Gastrocnemius medialis (tissue), 4 donors: Measurements from ENCODE around the gene DCAF6. TPM values are rescaled to one million over a fixed set of nuclear protein-coding genes. Genes with fewer than 3 reads are reported as not detected.

Experiments used
- ATAC-seq, 2 donors: fragments of 150-250 bp; one replicate each; pipeline ENCODE4 v1.9.1; 2016
- DNase-seq, 2 donors: peaks; one replicate each; pipeline ENCODE4 v3.0.0-alpha.2; 2019
- H3K27ac ChIP-seq, 4 donors: fragments of 200-600 bp; sonication (generic); 1 replicate in 1 of 4; 2 replicates in 3 of 4; pipeline ENCODE4 v1.5.1; 2016 to 2018; ENCODE audit warnings: mild to moderate bottlenecking in 2 of 4, moderate library complexity in 1 of 4
- H3K27me3 ChIP-seq, 3 donors: fragments of 200-600 bp; sonication (generic) in 2 of 3; 1 replicate in 1 of 3; 2 replicates in 2 of 3; pipeline versions ENCODE4 v1.5.1 to v1.6.0; 2016 to 2019; ENCODE audit warnings: mild to moderate bottlenecking in 1 of 3, moderate library complexity in 1 of 3
- H3K36me3 ChIP-seq, 2 donors: fragments of 200-600 bp; sonication (generic) in 1 of 2; one replicate each; pipeline ENCODE4 v1.5.1; 2017 to 2018
- H3K4me1 ChIP-seq, 2 donors: fragments of 200-600 bp; sonication (generic) in 1 of 2; one replicate each; pipeline ENCODE4 v1.5.1; 2016 to 2017; ENCODE audit warnings: mild to moderate bottlenecking in 2 of 2
- H3K4me3 ChIP-seq, 4 donors: fragments of 200-600 bp; sonication (generic) in 3 of 4; 1 replicate in 1 of 4; 2 replicates in 3 of 4; pipeline ENCODE4 v1.5.1; 2016 to 2019; ENCODE audit warnings: mild to moderate bottlenecking in 2 of 4
- H3K9me3 ChIP-seq, 3 donors: fragments of 200-600 bp; sonication (generic) in 2 of 3; 1 replicate in 1 of 3; 2 replicates in 2 of 3; pipeline ENCODE4 v1.5.1; 2016 to 2019
- POLR2A ChIP-seq, 2 donors: fragments of 450-650 bp; IDR thresholded peaks; one replicate each; pipeline ENCODE4 v1.6.1; 2017; ENCODE audit warnings: antibody characterized with exemption in 2 of 2, mild to moderate bottlenecking in 2 of 2, moderate library complexity in 2 of 2
- in situ Hi-C, 4 donors: fragments of 200-750 bp; cut with MboI; loops; one replicate each; pipeline versions ENCODE4 v1.15.0 to v1.8.0; 2017; ENCODE audit warnings: low sequenced_read_pairs in 4 of 4
- intact Hi-C: fragments of 100-400 bp; cut with DNase I; formaldehyde crosslinking; loops from one replicate; pipeline ENCODE4 v1.15.1; 2023; ENCODE audit warnings: low total_unique reads
- total RNA-seq, 4 donors: library from RNA; depleted of rRNA; stranded (reverse); fragments of >200 nt; gene quantifications; one replicate each; pipeline versions ENCODE4 v1.1.0 to v1.2.3, GENCODE V29; 2016
- TF ChIP-seq, protein P1 (sequence below), 5 experiments: fragments of 450-650 bp in 3 of 5; fragments of 200-600 bp in 2 of 5; sonication (generic) in 2 of 5; IDR thresholded peaks in 4 of 5; conservative IDR thresholded peaks in 1 of 5; 1 replicate in 4 of 5; 2 replicates in 1 of 5; pipeline ENCODE4 v1.5.1; 2016 to 2019; ENCODE audit warnings: antibody characterized with exemption in 5 of 5, mild to moderate bottlenecking in 3 of 5, moderate library complexity in 3 of 5

Gene DCAF6
- total RNA-seq, 4 donors from 2014 or later, result 365 to 466 (median 389) TPM

DNA sequence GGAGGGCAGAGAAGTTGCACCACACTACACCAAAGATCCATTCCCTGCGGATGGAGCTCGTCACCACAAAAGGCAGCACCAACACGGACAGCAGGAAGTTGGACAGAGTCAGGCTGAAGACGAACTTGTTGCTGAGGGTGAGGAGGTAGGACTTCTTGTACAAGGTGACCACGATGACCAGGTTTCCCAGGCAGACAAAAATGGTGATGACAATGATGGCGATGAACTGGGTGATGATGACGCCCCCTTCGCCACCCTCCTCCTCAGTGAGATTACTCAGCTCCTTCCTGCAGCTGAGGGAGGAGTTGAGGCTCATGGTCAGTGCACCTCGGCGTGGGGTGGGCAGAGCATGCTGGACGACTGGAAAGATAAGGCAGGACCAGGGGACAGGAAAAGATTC lies 168.1 kb downstream of the DCAF6 start:
- Histone ChIP-seq H3K27ac (no peak overlapping the region), H3K27me3 (no peaks in the 10 kb centered on the region), H3K4me1 (no peaks in the 10 kb centered on the region), H3K9me3 (no peaks in the 10 kb centered on the region), H3K36me3 (no peaks in the 10 kb centered on the region), H3K4me3 (no peak overlapping the region)
- ATAC-seq, result no peak
- no peak for TF ChIP-seq POLR2A (IDR thresholded peaks at IDR 0.05)
- TF ChIP-seq, protein P1, sequence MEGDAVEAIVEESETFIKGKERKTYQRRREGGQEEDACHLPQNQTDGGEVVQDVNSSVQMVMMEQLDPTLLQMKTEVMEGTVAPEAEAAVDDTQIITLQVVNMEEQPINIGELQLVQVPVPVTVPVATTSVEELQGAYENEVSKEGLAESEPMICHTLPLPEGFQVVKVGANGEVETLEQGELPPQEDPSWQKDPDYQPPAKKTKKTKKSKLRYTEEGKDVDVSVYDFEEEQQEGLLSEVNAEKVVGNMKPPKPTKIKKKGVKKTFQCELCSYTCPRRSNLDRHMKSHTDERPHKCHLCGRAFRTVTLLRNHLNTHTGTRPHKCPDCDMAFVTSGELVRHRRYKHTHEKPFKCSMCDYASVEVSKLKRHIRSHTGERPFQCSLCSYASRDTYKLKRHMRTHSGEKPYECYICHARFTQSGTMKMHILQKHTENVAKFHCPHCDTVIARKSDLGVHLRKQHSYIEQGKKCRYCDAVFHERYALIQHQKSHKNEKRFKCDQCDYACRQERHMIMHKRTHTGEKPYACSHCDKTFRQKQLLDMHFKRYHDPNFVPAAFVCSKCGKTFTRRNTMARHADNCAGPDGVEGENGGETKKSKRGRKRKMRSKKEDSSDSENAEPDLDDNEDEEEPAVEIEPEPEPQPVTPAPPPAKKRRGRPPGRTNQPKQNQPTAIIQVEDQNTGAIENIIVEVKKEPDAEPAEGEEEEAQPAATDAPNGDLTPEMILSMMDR (IDR thresholded peaks at IDR 0.05 in 4 of 5, conservative IDR thresholded peaks at IDR 0.05 in 1 of 5), result no peak
- intact Hi-C loops (no loop called here), in situ Hi-C loops (no loop called here)
- DNase-seq, result no peak

DNA sequence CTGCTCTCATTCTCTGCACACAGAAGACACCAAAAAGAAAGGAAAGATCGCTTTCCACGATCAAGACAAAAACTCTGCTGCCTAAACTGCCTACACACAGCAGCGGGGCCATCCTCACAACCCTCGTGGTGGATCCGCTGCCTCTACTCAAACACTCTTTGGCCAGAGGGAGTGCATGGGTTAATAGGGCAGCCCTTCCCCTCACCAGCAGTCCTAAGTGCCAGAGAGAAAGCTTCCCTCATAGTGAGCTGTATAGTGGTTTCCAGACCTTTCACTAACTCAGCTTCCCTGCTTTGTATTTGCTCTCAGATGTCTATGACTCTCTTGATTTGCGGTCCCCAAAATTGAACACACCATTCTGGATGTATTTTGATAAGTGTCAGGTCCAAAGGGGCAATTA lies 169.4 kb downstream of the DCAF6 start:
- Histone ChIP-seq H3K27ac (no peak overlapping the region), H3K27me3 (no peaks in the 10 kb centered on the region), H3K4me3 (no peak overlapping the region), H3K36me3 (no peaks in the 10 kb centered on the region), H3K9me3 (no peaks in the 10 kb centered on the region), H3K4me1 (no peaks in the 10 kb centered on the region)
- DNase-seq, result no peak
- in situ Hi-C loops, result no loop called here
- no peak for ATAC-seq
- intact Hi-C loops, result no loop called here
- TF ChIP-seq, protein P1 (IDR thresholded peaks at IDR 0.05 in 4 of 5, conservative IDR thresholded peaks at IDR 0.05 in 1 of 5), result no peak
- no peak for TF ChIP-seq POLR2A (IDR thresholded peaks at IDR 0.05)

DNA sequence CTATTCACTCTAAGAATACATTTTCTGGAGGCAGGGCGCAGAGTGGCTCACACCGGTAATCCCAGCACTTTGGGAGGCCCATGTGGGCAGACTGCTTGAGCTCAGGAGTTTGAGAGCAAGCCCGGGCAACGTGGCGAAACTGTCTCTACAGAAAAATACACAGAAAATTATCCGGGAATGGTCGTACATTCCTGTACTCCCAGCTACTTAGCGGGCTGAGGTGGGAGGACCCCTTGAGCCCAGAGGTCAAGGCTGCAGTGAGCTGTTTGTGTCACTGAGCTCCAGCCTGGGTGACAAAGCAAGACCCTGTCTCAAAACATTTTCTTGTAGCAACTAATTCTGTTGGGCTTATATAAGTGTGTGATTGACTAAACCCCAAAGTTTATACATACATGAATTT lies 169.8 kb downstream of the DCAF6 start:
- no peak overlapping the region for H3K27ac ChIP-seq
- in situ Hi-C loops, result no loop called here
- no peak for ATAC-seq
- H3K27me3 ChIP-seq, result no peaks in the 10 kb centered on the region
- intact Hi-C loops, result no loop called here
- no peak for DNase-seq
- H3K4me1 ChIP-seq, result no peaks in the 10 kb centered on the region
- TF ChIP-seq, protein P1 (IDR thresholded peaks at IDR 0.05 in 4 of 5, conservative IDR thresholded peaks at IDR 0.05 in 1 of 5), result no peak
- no peak for TF ChIP-seq POLR2A (IDR thresholded peaks at IDR 0.05)
- H3K9me3 ChIP-seq, result no peaks in the 10 kb centered on the region
- H3K4me3 ChIP-seq, result no peak overlapping the region
- H3K36me3 ChIP-seq, result no peaks in the 10 kb centered on the region

DNA sequence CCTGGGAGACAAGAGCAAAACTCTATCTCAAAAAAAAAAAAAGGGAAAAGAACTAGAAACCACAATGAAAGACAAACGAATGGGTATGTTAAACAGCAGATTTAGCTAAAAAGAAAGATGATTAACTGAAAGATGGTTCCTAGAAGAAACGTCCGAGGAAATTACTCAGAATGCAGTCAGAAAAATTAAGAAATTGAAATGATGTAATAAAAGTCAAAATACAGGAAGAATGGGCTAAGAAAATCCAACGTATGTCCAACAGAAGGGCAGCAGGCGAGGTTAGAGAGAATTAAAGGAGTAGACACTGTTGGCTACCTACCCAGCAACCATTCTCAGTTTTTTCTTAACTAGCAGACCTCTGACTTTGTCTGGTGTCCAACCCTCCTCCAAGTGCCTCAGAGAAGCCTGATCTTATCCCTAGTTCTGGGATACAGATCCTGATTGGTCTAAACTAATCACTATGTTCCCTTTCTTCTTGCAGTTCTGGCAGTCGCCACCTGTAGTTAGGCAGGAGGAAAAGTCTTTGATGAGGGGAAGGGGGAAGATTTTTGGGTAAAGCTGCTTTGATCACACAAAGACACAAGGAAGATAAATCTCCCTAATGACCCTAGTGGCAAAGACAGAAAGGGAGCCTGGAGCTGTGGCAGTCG lies 174.5 kb downstream of the DCAF6 start:
- in situ Hi-C loops, result no loop called here
- H3K27ac ChIP-seq, result no peak overlapping the region

More for the DNA sequence above, 174.5 kb downstream of the DCAF6 start:
- no peak for TF ChIP-seq POLR2A (IDR thresholded peaks at IDR 0.05)
- TF ChIP-seq, protein P1 (IDR thresholded peaks at IDR 0.05 in 4 of 5, conservative IDR thresholded peaks at IDR 0.05 in 1 of 5), result no peak
- ATAC-seq (no peak), DNase-seq (no peak)
- Histone ChIP-seq H3K36me3 (no peaks in the 10 kb centered on the region), H3K27me3 (no peaks in the 10 kb centered on the region), H3K4me1 (no peaks in the 10 kb centered on the region), H3K9me3 (no peaks in the 10 kb centered on the region), H3K4me3 (no peak overlapping the region)
- intact Hi-C loops, result no loop called here
